Esophagus muscularis mucosa (tissue), 4 donors: ENCODE measurements around the gene IPO13.

Experiments
- EP300 ChIP-seq: sonication (generic); formaldehyde crosslinking; IDR thresholded peaks from one replicate; pipeline ENCODE4 v1.6.1; 2017; ENCODE audit warnings: antibody characterized with exemption
- POLR2A ChIP-seq: fragments of 450-650 bp; IDR thresholded peaks from one replicate; pipeline ENCODE4 v1.6.1; 2017; ENCODE audit warnings: antibody characterized with exemption, moderate library complexity, mild to moderate bottlenecking, low read depth
- POLR2AphosphoS5 ChIP-seq, 2 donors: sonication (generic); formaldehyde crosslinking; IDR thresholded peaks; one replicate each; pipeline ENCODE4 v1.6.1; 2017; ENCODE audit warnings: antibody characterized with exemption in 2 of 2
- TF ChIP-seq, protein P1 (sequence below), 3 experiments: fragments of 200-600 bp in 2 of 3; fragments of 450-650 bp in 1 of 3; sonication (generic) in 2 of 3; IDR thresholded peaks; one replicate each; pipeline ENCODE4 v1.5.1; 2017 to 2019; ENCODE audit warnings: antibody characterized with exemption in 3 of 3, mild to moderate bottlenecking in 2 of 3, moderate library complexity in 1 of 3

DNA sequence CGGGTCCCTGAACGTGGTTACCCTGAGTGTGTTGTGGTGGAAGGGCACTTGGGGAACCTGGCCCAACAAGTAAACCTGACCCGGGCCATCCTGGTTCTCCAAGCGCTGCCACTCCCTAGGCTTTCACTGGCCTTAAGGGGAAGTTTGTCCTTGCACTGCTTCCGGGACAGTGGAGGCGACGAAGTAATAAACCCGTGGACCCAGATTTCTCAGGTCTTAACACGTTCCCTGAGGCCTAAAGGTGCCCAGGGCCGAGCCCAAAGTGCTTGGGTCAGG is 44.4 kb downstream of the IPO13 start:
- TF ChIP-seq, protein P1, sequence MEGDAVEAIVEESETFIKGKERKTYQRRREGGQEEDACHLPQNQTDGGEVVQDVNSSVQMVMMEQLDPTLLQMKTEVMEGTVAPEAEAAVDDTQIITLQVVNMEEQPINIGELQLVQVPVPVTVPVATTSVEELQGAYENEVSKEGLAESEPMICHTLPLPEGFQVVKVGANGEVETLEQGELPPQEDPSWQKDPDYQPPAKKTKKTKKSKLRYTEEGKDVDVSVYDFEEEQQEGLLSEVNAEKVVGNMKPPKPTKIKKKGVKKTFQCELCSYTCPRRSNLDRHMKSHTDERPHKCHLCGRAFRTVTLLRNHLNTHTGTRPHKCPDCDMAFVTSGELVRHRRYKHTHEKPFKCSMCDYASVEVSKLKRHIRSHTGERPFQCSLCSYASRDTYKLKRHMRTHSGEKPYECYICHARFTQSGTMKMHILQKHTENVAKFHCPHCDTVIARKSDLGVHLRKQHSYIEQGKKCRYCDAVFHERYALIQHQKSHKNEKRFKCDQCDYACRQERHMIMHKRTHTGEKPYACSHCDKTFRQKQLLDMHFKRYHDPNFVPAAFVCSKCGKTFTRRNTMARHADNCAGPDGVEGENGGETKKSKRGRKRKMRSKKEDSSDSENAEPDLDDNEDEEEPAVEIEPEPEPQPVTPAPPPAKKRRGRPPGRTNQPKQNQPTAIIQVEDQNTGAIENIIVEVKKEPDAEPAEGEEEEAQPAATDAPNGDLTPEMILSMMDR (IDR thresholded peaks at IDR 0.05), result no peak
- TF ChIP-seq POLR2A (no peak), POLR2AphosphoS5 (IDR thresholded peaks at IDR 0.05) (no peak), EP300 (no peak)
